IMR-90 (cell line): ENCODE results near the gene PPP6R1. TPM values are rescaled to one million over a fixed set of nuclear protein-coding genes. Genes with fewer than 3 reads are reported as not detected.

Experiments
- ATAC-seq: fragments of 200-7000 bp; cut with Tn5 transposase; 2 replicates; pipeline ENCODE4 v1.9.1; 2020; ENCODE audit warnings: low read depth, mild to moderate bottlenecking, moderate library complexity
- BruUV-seq: library from RNA; stranded (reverse); fragments of 400-500 nt; replicated peaks from 2 replicates; lab custom pipeline; 2021; lab: Mats Ljungman, UMichigan
- CTCF ChIA-PET: fragments of 300-600 bp; formaldehyde crosslinking; extraction: SDS; loops from one replicate; lab custom pipeline; 2021; ENCODE audit warnings: antibody characterized with exemption; lab: Yijun Ruan, JAX
- POLR2A ChIA-PET: fragments of 300-600 bp; sonication (Branson Sonifier 250); formaldehyde crosslinking; loops from one replicate; lab custom pipeline; 2022; ENCODE audit warnings: antibody characterized with exemption; ENCODE audit not compliant: unreplicated experiment; lab: Charles Lee
- DNase-seq: peaks from one replicate; pipeline ENCODE4 v3.0.0; 2013
- H2AFZ ChIP-seq: replicated peaks from 2 replicates; pipeline ENCODE3; 2013; ENCODE audit warnings: low read length, mild to moderate bottlenecking; ENCODE audit not compliant: poor library complexity
- H2AK5ac ChIP-seq: 2 replicates; pipeline ENCODE4 v1.6.1; 2013; ENCODE audit warnings: low read depth, low read length, inconsistent platforms
- H2AK9ac ChIP-seq: replicated peaks from 2 replicates; pipeline ENCODE3; 2013; ENCODE audit warnings: mild to moderate bottlenecking, low read depth, low read length, moderate library complexity; ENCODE audit not compliant: poor library complexity
- H2BK120ac ChIP-seq: 2 replicates; pipeline ENCODE4 v1.6.1; 2013; ENCODE audit warnings: low read depth, low read length, inconsistent platforms
- H2BK15ac ChIP-seq: 3 replicates; pipeline ENCODE4 v1.6.1; 2013; ENCODE audit warnings: low read depth, low read length, inconsistent platforms
- H2BK20ac ChIP-seq: 2 replicates; pipeline ENCODE4 v1.6.1; 2013; ENCODE audit warnings: low read depth, mild to moderate bottlenecking, inconsistent platforms, low read length, moderate library complexity
- H2BK5ac ChIP-seq: 2 replicates; pipeline ENCODE4 v1.6.1; 2013; ENCODE audit warnings: mild to moderate bottlenecking, low read depth, low read length, inconsistent platforms; ENCODE audit not compliant: poor library complexity, severe bottlenecking
- H3K14ac ChIP-seq: replicated peaks from 2 replicates; pipeline ENCODE4 v1.6.1; 2013; ENCODE audit warnings: low read depth, low read length, inconsistent platforms
- H3K18ac ChIP-seq: 2 replicates; pipeline ENCODE4 v1.6.1; 2013; ENCODE audit warnings: low read depth, low read length, control low read depth
- H3K23ac ChIP-seq: 2 replicates; pipeline ENCODE4 v1.6.1; 2013; ENCODE audit warnings: low read depth, low read length, inconsistent platforms
- H3K27ac ChIP-seq: 2 replicates; pipeline ENCODE4 v1.5.1; 2013; ENCODE audit warnings: mild to moderate bottlenecking, control low read depth, low read length; ENCODE audit not compliant: insufficient read depth
- H3K27me3 ChIP-seq: 2 replicates; pipeline ENCODE4 v1.6.1; 2013; ENCODE audit warnings: low read length; ENCODE audit not compliant: control insufficient read depth, insufficient read depth
- H3K36me3 ChIP-seq: 2 replicates; pipeline ENCODE4 v1.6.1; 2013; ENCODE audit warnings: low read length, mixed read lengths; ENCODE audit not compliant: control insufficient read depth, insufficient read depth
- H3K4ac ChIP-seq: 2 replicates; pipeline ENCODE4 v1.6.1; 2013; ENCODE audit warnings: low read depth, low read length, inconsistent platforms
- H3K4me1 ChIP-seq: 2 replicates; pipeline ENCODE4 v1.6.1; 2013; ENCODE audit warnings: low read length, mixed read lengths; ENCODE audit not compliant: control insufficient read depth, insufficient read depth
- H3K4me2 ChIP-seq: 2 replicates; pipeline ENCODE4 v1.6.1; 2013; ENCODE audit warnings: low read depth, mild to moderate bottlenecking, control low read depth, low read length, moderate library complexity
- H3K4me3 ChIP-seq: 2 replicates; pipeline ENCODE4 v1.5.1; 2013; ENCODE audit warnings: low read depth, mild to moderate bottlenecking, control low read depth, low read length, moderate library complexity; ENCODE audit not compliant: insufficient read depth
- H3K56ac ChIP-seq: 2 replicates; pipeline ENCODE4 v1.6.1; 2013; ENCODE audit warnings: low read length, inconsistent platforms; ENCODE audit not compliant: insufficient read depth; ENCODE audit errors: extremely low read depth
- H3K79me1 ChIP-seq, 2 experiments: 2 replicates each; pipeline ENCODE4 v1.6.1; 2013; ENCODE audit warnings: low read length in 2 of 2, inconsistent platforms in 1 of 2, low read depth in 1 of 2
- H3K9ac ChIP-seq: 2 replicates; pipeline ENCODE4 v1.6.1; 2013; ENCODE audit warnings: low read depth, low read length, control low read depth
- H3K9me1 ChIP-seq: 2 replicates; pipeline ENCODE4 v1.6.1; 2013; ENCODE audit warnings: low read length, inconsistent platforms; ENCODE audit not compliant: insufficient read depth
- H3K9me3 ChIP-seq: 2 replicates; pipeline ENCODE4 v1.6.1; 2013; ENCODE audit warnings: low read length; ENCODE audit not compliant: control insufficient read depth, insufficient read depth
- H4K20me1 ChIP-seq: 2 replicates; pipeline ENCODE4 v1.6.1; 2013; ENCODE audit warnings: low read length, inconsistent platforms; ENCODE audit not compliant: insufficient read depth
- H4K5ac ChIP-seq: 2 replicates; pipeline ENCODE4 v1.6.1; 2013; ENCODE audit warnings: mild to moderate bottlenecking, low read depth, low read length, control low read depth
- H4K8ac ChIP-seq, 2 experiments: 2 replicates each; pipeline ENCODE4 v1.6.1; 2013; ENCODE audit warnings: low read depth in 2 of 2, low read length in 2 of 2, control low read depth in 1 of 2, inconsistent platforms in 1 of 2
- H4K91ac ChIP-seq: 2 replicates; pipeline ENCODE4 v1.6.1; 2013; ENCODE audit warnings: low read depth, low read length, inconsistent platforms; ENCODE audit not compliant: insufficient read depth
- BHLHE40 ChIP-seq: fragments of 150-350 bp; IDR thresholded peaks from 2 replicates; pipeline ENCODE4 v1.6.1; 2016; ENCODE audit warnings: mild to moderate bottlenecking, low read depth, low read length
- CEBPB ChIP-seq: IDR thresholded peaks from 2 replicates; pipeline ENCODE4 v1.6.1; 2012; ENCODE audit warnings: low read depth, low read length, improper control_type of control experiment
- CHD1 ChIP-seq: IDR thresholded peaks from 2 replicates; pipeline ENCODE4 v1.6.1; 2012; ENCODE audit warnings: low read depth, low read length, improper control_type of control experiment
- ELK1 ChIP-seq: fragments of 150-350 bp; IDR thresholded peaks from 2 replicates; pipeline ENCODE4 v1.6.1; 2016; ENCODE audit warnings: low read depth, mild to moderate bottlenecking, low read length, moderate library complexity, borderline replicate concordance
- FOS ChIP-seq: fragments of 150-350 bp; IDR thresholded peaks from 2 replicates; pipeline ENCODE4 v1.6.1; 2016; ENCODE audit warnings: low read depth, low read length
- MAFK ChIP-seq: IDR thresholded peaks from 2 replicates; pipeline ENCODE4 v1.6.1; 2012; ENCODE audit warnings: low read depth, low read length, improper control_type of control experiment
- MAZ ChIP-seq: IDR thresholded peaks from 2 replicates; pipeline ENCODE4 v1.6.1; 2012; ENCODE audit warnings: low read depth, mild to moderate bottlenecking, low read length, improper control_type of control experiment, moderate library complexity, borderline replicate concordance
- NFE2L2 ChIP-seq: fragments of 150-350 bp; IDR thresholded peaks from 2 replicates; pipeline ENCODE4 v1.6.1; 2016; ENCODE audit warnings: low read depth, mild to moderate bottlenecking, low read length
- POLR2A ChIP-seq: IDR thresholded peaks from 2 replicates; pipeline ENCODE4 v1.6.1; 2012; ENCODE audit warnings: mild to moderate bottlenecking, low read depth, low read length
- RAD21 ChIP-seq: IDR thresholded peaks from 2 replicates; pipeline ENCODE4 v1.6.1; 2012; ENCODE audit warnings: low read length, improper control_type of control experiment
- RCOR1 ChIP-seq: IDR thresholded peaks from 2 replicates; pipeline ENCODE4 v1.6.1; 2012; ENCODE audit warnings: mild to moderate bottlenecking, low read length, improper control_type of control experiment; ENCODE audit not compliant: insufficient replicate concordance
- RFX5 ChIP-seq: IDR thresholded peaks from 2 replicates; pipeline ENCODE4 v1.8.0; 2012; ENCODE audit warnings: low read depth, mild to moderate bottlenecking, low read length, moderate library complexity
- SMC3 ChIP-seq: fragments of 150-350 bp; IDR thresholded peaks from 2 replicates; pipeline ENCODE4 v1.6.1; 2016; ENCODE audit warnings: low read depth, mild to moderate bottlenecking, antibody characterized with exemption, low read length, moderate library complexity
- WGBS, 2 experiments: methylation state at CpG; one replicate each; pipeline versions ENCODE4 v1.1.5 to v1.1.7; 2013; ENCODE audit warnings: missing lambda C conversion rate in 2 of 2; ENCODE audit not compliant: insufficient read length in 1 of 2; ENCODE audit errors: extremely low coverage in 2 of 2; 5-methylcytosine and 5-hydroxymethylcytosine counted together
- dilution Hi-C: fragments of 300-500 bp; cut with HindIII; formaldehyde crosslinking; loops from one replicate; pipeline ENCODE4 v1.14.3; 2018; ENCODE audit warnings: low sequenced_read_pairs; ENCODE audit not compliant: unreplicated experiment
- in situ Hi-C: fragments of 300-500 bp; cut with MboI; formaldehyde crosslinking; loops from 3 replicates; pipeline ENCODE4 v1.14.3; 2019; ENCODE audit warnings: low sequenced_read_pairs, inconsistent platforms, mixed read lengths
- intact Hi-C: fragments of 100-400 bp; cut with micrococcal nuclease; formaldehyde crosslinking; loops from 2 replicates; pipeline ENCODE4 v1.10.0; 2022
- polyA plus RNA-seq, 3 experiments: library from polyadenylated mRNA; depleted of rRNA; stranded (reverse); fragments of >200 nt; gene quantifications; 2 replicates each; pipeline ENCODE4 v1.2.3, GENCODE V29; 2012; ENCODE audit warnings: low replicate concordance in 1 of 3
- total RNA-seq: library from RNA; depleted of rRNA; stranded (reverse); fragments of >200 nt; gene quantifications from 2 replicates; pipeline ENCODE4 v1.2.3, GENCODE V29; 2012
- TF ChIP-seq, protein P1 (sequence below): fragments of 150-350 bp; IDR thresholded peaks from 2 replicates; pipeline ENCODE4 v1.6.1; 2017; ENCODE audit warnings: mild to moderate bottlenecking, antibody characterized with exemption, low read length, low read depth
- TF ChIP-seq, protein P2 (sequence below): conservative IDR thresholded peaks from 2 replicates; pipeline ENCODE4 v1.5.1; 2012; ENCODE audit warnings: mild to moderate bottlenecking, low read depth, low read length, improper control_type of control experiment

The PPP6R1 gene
- total and polyA plus RNA-seq, 2 of the 4 experiments (the other 2 are of a cell fraction), result 19.9 to 50.2 TPM

DNA sequence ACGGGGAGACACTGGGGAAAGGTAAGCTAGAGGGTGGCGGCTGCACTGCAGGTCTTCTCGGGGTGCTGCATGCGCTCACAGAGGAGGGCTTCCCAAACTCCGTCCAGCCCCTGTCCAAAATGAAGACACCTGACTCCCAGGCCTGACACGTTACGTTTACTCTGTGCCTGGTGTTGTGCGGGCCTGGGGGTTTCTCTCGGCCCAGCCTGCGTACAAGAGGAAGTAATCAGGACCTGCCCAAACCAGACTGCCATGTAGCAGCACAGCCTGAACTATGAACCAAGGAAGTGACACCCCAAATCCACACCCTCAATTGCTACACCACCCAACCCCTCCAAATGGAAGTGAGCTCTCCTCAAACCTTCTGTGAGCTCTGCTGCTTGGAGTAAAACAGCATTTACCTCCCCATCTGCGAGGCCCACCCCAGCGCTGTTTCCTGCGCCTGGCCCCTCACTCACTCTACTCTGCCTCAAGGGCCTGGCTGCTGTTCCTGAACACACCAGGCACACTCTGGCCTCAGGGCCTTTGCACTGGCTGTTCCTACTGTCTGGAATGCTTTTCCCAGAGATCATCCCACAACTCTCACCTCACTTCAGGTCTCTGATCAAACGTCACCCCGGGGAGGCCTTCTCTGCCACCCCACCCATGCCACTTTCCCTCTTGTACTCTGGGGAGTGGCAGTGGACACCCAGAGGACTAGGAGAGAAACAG lies 18.1 kb upstream of the PPP6R1 start:
- no peak overlapping the region for H3K27ac ChIP-seq
- no peak overlapping the region for H3K4ac ChIP-seq
- H2BK20ac ChIP-seq, result no peak overlapping the region
- POLR2A ChIA-PET, result no interaction called here
- no peak overlapping the region for H3K9ac ChIP-seq
- no peak overlapping the region for H2AK5ac ChIP-seq
- no peak overlapping the region for H2BK120ac ChIP-seq
- dilution Hi-C loops (no loop called here), intact Hi-C loops (no loop called here), in situ Hi-C loops (loop anchor here (25.0 kb wide), 1 partner anchor 360 kb away; the partner anchor contains the start of genes CCDC106, ZNF580 and ZNF581)
- H4K8ac ChIP-seq, result no peak overlapping the region
- no peak overlapping the region for H2BK5ac ChIP-seq
- 96% methylated on average over 10 of the region's 15 CpGs; no CpG with 5 or more reads in 1 of the 2 experiments for WGBS, 2 experiments
- H3K9me1 ChIP-seq, result peaks cover 10% of the 10 kb centered on the region
- no peak overlapping the region for H3K23ac ChIP-seq
- H3K56ac ChIP-seq, result no peak overlapping the region
- no peak for DNase-seq
- H3K18ac ChIP-seq, result no peak overlapping the region
- ATAC-seq, result no peak
- no peaks in the 10 kb centered on the region for H3K9me3 ChIP-seq
- no peak overlapping the region for H3K4me2 ChIP-seq
- H3K4me1 ChIP-seq, result peaks cover 13% of the 10 kb centered on the region; the same call in 1 of the 2 replicates
- H4K5ac ChIP-seq, result no peak overlapping the region
- H3K79me1 ChIP-seq, result peaks cover 0 to 17% of the 10 kb centered on the region in 2 experiments; a peak in 2 of 4 replicates
- no peak overlapping the region for H2BK15ac ChIP-seq
- H3K14ac ChIP-seq, result no peak overlapping the region
- no peak overlapping the region for H4K91ac ChIP-seq
- peaks cover 29% of the 10 kb centered on the region for H3K36me3 ChIP-seq
- H4K20me1 ChIP-seq, result no peaks in the 10 kb centered on the region; the same call in 1 of the 2 replicates
- CTCF ChIA-PET, result no interaction called here
- H3K27me3 ChIP-seq, result no peaks in the 10 kb centered on the region
- no peak overlapping the region for H2AFZ ChIP-seq
- H2AK9ac ChIP-seq, result no peak overlapping the region
- no peak overlapping the region for H3K4me3 ChIP-seq
- BruUV-seq, result no TSS peak
- TF ChIP-seq, protein P1, sequence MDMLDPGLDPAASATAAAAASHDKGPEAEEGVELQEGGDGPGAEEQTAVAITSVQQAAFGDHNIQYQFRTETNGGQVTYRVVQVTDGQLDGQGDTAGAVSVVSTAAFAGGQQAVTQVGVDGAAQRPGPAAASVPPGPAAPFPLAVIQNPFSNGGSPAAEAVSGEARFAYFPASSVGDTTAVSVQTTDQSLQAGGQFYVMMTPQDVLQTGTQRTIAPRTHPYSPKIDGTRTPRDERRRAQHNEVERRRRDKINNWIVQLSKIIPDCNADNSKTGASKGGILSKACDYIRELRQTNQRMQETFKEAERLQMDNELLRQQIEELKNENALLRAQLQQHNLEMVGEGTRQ, result no peak
- TF ChIP-seq POLR2A (no peak), NFE2L2 (no peak), SMC3 (no peak), RFX5 (no peak), BHLHE40 (no peak), MAFK (no peak), MAZ (no peak), ELK1 (no peak), RCOR1 (no peak), CEBPB (no peak), FOS (no peak), RAD21 (no peak), CHD1 (no peak)
- TF ChIP-seq, protein P2, sequence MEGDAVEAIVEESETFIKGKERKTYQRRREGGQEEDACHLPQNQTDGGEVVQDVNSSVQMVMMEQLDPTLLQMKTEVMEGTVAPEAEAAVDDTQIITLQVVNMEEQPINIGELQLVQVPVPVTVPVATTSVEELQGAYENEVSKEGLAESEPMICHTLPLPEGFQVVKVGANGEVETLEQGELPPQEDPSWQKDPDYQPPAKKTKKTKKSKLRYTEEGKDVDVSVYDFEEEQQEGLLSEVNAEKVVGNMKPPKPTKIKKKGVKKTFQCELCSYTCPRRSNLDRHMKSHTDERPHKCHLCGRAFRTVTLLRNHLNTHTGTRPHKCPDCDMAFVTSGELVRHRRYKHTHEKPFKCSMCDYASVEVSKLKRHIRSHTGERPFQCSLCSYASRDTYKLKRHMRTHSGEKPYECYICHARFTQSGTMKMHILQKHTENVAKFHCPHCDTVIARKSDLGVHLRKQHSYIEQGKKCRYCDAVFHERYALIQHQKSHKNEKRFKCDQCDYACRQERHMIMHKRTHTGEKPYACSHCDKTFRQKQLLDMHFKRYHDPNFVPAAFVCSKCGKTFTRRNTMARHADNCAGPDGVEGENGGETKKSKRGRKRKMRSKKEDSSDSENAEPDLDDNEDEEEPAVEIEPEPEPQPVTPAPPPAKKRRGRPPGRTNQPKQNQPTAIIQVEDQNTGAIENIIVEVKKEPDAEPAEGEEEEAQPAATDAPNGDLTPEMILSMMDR, result no peak
